Neural cell (in vitro differentiated cells): ENCODE results near the gene BATF3.

Source experiments
- CTCF ChIP-seq: fragments of 450-650 bp; IDR thresholded peaks from 2 replicates; pipeline ENCODE4 v1.5.1; 2014; ENCODE audit warnings: antibody characterized with exemption, mild to moderate bottlenecking, moderate library complexity; ENCODE audit not compliant: poor library complexity, severe bottlenecking
- EZH2 ChIP-seq: fragments of 200-600, 300-800 bp; shearing (Covaris generic), sonication (generic); IDR thresholded peaks from 2 replicates; pipeline ENCODE4 v1.6.1; 2014; ENCODE audit warnings: antibody characterized with exemption, low read length, borderline replicate concordance, mild to moderate bottlenecking; ENCODE audit not compliant: insufficient read depth, poor library complexity, severe bottlenecking

GRCh38 chr1:212700223-212700891 lies 717 bp upstream of the BATF3 start:
- TF ChIP-seq CTCF (no peak), EZH2 (no peak)
